ENCODE measurements around the gene CKAP4.

The CKAP4 gene

GRCh38 chr12:106281804-106282203 is 34.0 kb upstream of the CKAP4 start:
- TF ChIP-seq, protein P1, sequence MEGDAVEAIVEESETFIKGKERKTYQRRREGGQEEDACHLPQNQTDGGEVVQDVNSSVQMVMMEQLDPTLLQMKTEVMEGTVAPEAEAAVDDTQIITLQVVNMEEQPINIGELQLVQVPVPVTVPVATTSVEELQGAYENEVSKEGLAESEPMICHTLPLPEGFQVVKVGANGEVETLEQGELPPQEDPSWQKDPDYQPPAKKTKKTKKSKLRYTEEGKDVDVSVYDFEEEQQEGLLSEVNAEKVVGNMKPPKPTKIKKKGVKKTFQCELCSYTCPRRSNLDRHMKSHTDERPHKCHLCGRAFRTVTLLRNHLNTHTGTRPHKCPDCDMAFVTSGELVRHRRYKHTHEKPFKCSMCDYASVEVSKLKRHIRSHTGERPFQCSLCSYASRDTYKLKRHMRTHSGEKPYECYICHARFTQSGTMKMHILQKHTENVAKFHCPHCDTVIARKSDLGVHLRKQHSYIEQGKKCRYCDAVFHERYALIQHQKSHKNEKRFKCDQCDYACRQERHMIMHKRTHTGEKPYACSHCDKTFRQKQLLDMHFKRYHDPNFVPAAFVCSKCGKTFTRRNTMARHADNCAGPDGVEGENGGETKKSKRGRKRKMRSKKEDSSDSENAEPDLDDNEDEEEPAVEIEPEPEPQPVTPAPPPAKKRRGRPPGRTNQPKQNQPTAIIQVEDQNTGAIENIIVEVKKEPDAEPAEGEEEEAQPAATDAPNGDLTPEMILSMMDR (IDR thresholded peaks at IDR 0.05; ENCODE audit: low read depth, low read length) = no peak
- no peak overlapping the region for H3K4me3 ChIP-seq (ENCODE audit: low read depth, low read length)

DNA sequence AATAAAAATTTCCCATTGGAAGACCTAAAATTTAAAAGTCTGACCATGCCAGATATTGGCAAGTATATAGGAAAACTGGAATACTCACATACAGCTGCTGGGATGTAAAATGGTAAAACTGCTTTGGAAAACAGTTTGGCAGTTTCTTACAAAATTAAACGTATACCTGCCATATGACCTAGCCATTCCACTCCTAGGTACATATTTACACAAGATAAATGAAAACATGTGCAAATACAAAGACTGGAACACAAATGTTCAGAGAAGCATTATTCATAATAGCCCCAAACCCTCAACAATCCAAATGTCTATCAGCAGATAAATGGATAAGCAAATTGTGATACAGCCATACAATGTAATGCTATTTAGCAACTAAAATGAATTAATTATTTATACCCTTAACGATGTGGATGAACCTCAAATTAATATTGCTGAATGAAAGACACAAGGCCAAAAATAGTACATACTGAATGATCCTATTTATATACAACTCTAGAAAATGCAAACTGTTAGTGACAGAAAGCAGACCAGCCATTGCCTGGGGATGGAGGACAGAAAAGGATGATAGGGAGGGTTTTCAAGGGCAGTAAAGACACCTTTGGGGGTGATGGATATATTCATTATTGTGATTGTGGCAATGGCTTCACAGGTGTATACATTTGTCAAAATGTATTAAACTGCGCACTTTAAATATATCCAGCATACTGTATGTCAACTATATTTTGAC is 33.4 kb upstream of the CKAP4 start:
- H3K4me3 ChIP-seq (ENCODE audit: low read depth, low read length) = no peak overlapping the region
- TF ChIP-seq, protein P1 (IDR thresholded peaks at IDR 0.05; ENCODE audit: low read depth, low read length) = no peak

DNA sequence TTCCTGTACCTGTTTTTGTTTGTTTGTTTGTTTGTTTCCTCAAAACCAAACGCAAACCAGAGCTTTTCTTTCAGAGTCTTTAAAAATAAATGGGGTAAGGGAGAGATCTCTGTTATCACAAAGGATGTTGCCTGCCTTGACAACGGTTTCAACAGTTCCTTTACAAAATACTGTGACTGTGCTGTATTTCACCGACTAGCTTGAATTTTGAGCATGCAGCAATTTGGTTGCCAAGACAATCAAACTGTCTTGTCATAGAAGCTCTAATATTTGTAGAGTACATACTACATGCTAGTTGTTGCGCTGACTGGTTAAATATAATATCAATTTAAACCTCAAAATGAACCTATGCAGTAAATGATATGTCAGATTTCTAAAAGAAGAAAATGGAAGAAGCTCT is 32.3 kb upstream of the CKAP4 start:
- H3K4me3 ChIP-seq (ENCODE audit: low read depth, low read length) = no peak overlapping the region
- TF ChIP-seq, protein P1 (IDR thresholded peaks at IDR 0.05; ENCODE audit: low read depth, low read length) = no peak

GRCh38 chr12:106276032-106276740 is 28.4 kb upstream of the CKAP4 start:
- TF ChIP-seq, protein P1 (IDR thresholded peaks at IDR 0.05; ENCODE audit: low read depth, low read length) = no peak
- no peak overlapping the region for H3K4me3 ChIP-seq (ENCODE audit: low read depth, low read length)

- TF ChIP-seq, protein P1 (IDR thresholded peaks at IDR 0.05; ENCODE audit: low read depth, low read length) = no peak
- H3K4me3 ChIP-seq (ENCODE audit: low read depth, low read length) = no peak overlapping the region
Observed at GRCh38 chr12:106275458-106275857, 27.6 kb upstream of the CKAP4 start.

DNA sequence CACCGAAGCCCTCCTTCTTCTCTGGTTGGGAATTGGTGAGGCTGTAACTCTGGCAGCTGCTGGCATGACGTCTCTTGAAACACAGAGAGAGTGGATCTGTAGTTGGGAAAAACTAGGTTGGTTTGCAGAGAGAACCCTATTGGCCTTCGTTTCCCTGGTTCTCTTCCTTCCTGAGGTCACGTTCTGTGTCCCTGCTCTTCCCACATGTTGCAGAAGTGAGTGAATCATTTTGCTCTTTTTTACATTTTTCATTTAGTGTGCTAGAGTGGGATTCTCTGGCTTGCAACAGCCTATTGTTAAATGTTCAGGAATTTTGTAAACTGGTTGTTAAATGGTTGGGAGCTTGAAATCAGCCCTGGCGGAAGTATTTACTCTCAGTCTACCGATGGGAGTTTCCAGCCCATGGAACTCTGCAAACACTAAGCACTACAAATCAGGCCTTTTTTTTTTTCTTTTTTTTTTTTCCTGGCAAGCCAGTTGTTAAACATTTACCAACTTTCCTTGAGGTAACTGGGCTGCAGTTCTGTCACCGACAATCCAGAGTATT is 26.8 kb upstream of the CKAP4 start:
- no peak overlapping the region for H3K4me3 ChIP-seq (ENCODE audit: low read depth, low read length)
- TF ChIP-seq, protein P1 (IDR thresholded peaks at IDR 0.05; ENCODE audit: low read depth, low read length) = no peak

DNA sequence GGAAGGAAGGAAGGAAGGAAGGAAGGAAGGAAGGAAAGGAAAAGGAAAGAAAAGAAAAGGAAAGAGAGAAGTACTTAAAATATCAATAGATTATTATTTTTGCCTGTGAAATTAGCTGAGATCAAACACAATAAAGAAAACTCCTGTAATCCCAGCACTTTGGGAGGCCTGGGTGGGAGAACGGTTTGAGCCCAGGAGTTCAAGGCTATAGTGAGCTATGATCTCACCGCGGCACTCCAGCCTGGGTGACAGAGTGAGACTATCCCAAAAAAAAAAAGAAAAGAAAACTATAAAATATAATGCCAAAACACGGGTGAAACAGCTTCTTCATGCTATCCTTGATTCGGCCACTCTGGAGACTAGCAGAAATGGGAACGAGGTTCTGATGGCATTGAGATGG is 26.2 kb upstream of the CKAP4 start:
- TF ChIP-seq, protein P1 (IDR thresholded peaks at IDR 0.05; ENCODE audit: low read depth, low read length) = no peak
- H3K4me3 ChIP-seq (ENCODE audit: low read depth, low read length) = no peak overlapping the region

Data from WI38 (cell line).